Parietal lobe (tissue), 2 donors: ENCODE results near the gene KRTCAP3. TPM values are rescaled to one million over a fixed set of nuclear protein-coding genes. Genes with fewer than 3 reads are reported as not detected.

Experiments
- small RNA-seq: library from RNA; depleted of rRNA; stranded (forward); fragments of <200 nt; gene quantifications from one replicate; pipeline ENCODE3, GENCODE V24; 2014; ENCODE audit warnings: low replicate concordance
- total RNA-seq: library from RNA; depleted of rRNA; stranded (reverse); fragments of >200 nt; gene quantifications from one replicate; pipeline ENCODE4 v1.2.3, GENCODE V29; 2014

Gene KRTCAP3
- total RNA-seq = not detected

GRCh38 chr2:27441958-27442919 lies at the start of gene KRTCAP3:
Gene KRTCAP3 (plus strand): TSS chr2:27442381. CDS start chr2:27442413, 32 bp downstream.

GRCh38 chr2:27409321-27410073 lies 32.7 kb upstream of the KRTCAP3 start, which contains the start of gene PPM1G:
Gene PPM1G (minus strand): TSS chr2:27409591. CDS start chr2:27409422, 169 bp downstream.

GRCh38 chr2:27428213-27428977 lies 13.8 kb upstream of the KRTCAP3 start, which contains the start of gene NRBP1:
Gene NRBP1 (plus strand): TSS chr2:27428631. CDS start chr2:27433274, 4,643 bp downstream.

GRCh38 chr2:27489498-27490397 lies 47.6 kb downstream of the KRTCAP3 start, which contains the start of gene IFT172:
Gene IFT172 (minus strand): TSS chr2:27489743. CDS start chr2:27489653, 90 bp downstream.

Small RNA genes within 50 kb of the gene (small RNA-seq; reads per million reads assigned to genes)
- not detected for gene RNU6-986P

Other genes starting within 250 kb of the KRTCAP3 start
- 35.4 TPM for gene ATRAID, start 230.3 kb upstream of the KRTCAP3 start, total RNA-seq
- 28.8 TPM for gene SLC5A6, start 230.1 kb upstream of the KRTCAP3 start, total RNA-seq
- 20.7 TPM for gene CAD, start 225.0 kb upstream of the KRTCAP3 start, total RNA-seq
- 0.31 TPM for gene SLC30A3, start 179.3 kb upstream of the KRTCAP3 start, total RNA-seq
- not detected for gene DNAJC5G, start 166.9 kb upstream of the KRTCAP3 start, total RNA-seq
- gene TRIM54, start 160.0 kb upstream of the KRTCAP3 start, total RNA-seq = not detected
- gene UCN, start 133.9 kb upstream of the KRTCAP3 start, total RNA-seq = not detected
- 107 TPM for gene MPV17, start 119.3 kb upstream of the KRTCAP3 start, total RNA-seq
- gene GTF3C2, start 85.6 kb upstream of the KRTCAP3 start, total RNA-seq = 56.7 TPM
- gene EIF2B4, start 72.0 kb upstream of the KRTCAP3 start, total RNA-seq = 20.7 TPM
- 57.0 TPM for gene SNX17, start 71.8 kb upstream of the KRTCAP3 start, total RNA-seq
- 12.8 TPM for gene ZNF513, start 61.6 kb upstream of the KRTCAP3 start, total RNA-seq
- gene PPM1G, start 32.8 kb upstream of the KRTCAP3 start, total RNA-seq = 63.2 TPM
- 82.9 TPM for gene NRBP1, start 13.8 kb upstream of the KRTCAP3 start, total RNA-seq
- gene IFT172, start 47.4 kb downstream of the KRTCAP3 start, total RNA-seq = 70.7 TPM
- 43.2 TPM for gene FNDC4, start 52.8 kb downstream of the KRTCAP3 start, total RNA-seq
- 1.3 TPM for gene GCKR, start 54.5 kb downstream of the KRTCAP3 start, total RNA-seq
- gene ZNF512, start 140.7 kb downstream of the KRTCAP3 start, total RNA-seq = 69.8 TPM
- gene CCDC121, start 186.6 kb downstream of the KRTCAP3 start, total RNA-seq = 4.1 TPM
- 31.6 TPM for gene GPN1, start 186.7 kb downstream of the KRTCAP3 start, total RNA-seq
- gene SUPT7L, start 221.2 kb downstream of the KRTCAP3 start, total RNA-seq = 46.0 TPM
- gene SLC4A1AP, start 221.5 kb downstream of the KRTCAP3 start, total RNA-seq = 36.6 TPM